ENCODE results near the gene ZNF521. TPM values are rescaled to one million over a fixed set of nuclear protein-coding genes. Genes with fewer than 3 reads are reported as not detected.

The ZNF521 gene
- polyA plus RNA-seq, 1 donor = 9.3 TPM

DNA sequence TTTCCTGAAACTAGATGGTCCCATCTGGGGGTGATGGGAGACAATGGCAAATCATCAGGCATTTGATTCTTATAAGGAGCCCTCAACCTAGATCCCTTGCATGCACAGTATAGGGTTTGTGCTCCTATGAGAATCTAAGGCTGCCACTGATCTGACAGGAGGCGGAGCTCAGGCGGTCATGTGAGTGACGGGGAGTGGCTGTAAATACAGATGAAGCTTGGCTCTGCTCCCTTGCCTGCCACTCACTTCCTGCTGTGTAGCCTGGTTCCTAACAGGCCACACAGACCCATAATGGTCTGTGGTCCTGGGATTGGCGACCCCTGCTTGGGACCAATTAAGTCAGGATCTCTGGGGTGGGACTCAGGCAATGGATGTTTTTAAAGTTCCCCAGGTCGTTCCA is 293.4 kb downstream of the ZNF521 start:
- Histone ChIP-seq H3K4me3 (ENCODE audit: low read length) (no peak overlapping the region), H3K36me3 (ENCODE audit: control insufficient read depth, insufficient read depth, low read length) (no peaks in the 10 kb centered on the region), H3K27me3 (ENCODE audit: control insufficient read depth, insufficient read depth, low read length) (no peaks in the 10 kb centered on the region), H3K4me1 (ENCODE audit: control insufficient read depth, insufficient read depth, low read length) (no peaks in the 10 kb centered on the region), H3K9me3 (ENCODE audit: control insufficient read depth, low read depth, low read length) (no peaks in the 10 kb centered on the region), H3K27ac (ENCODE audit: low read length) (peak overlapping the region; percentile 15)
- WGBS (ENCODE audit: insufficient coverage, low lambda C conversion rate) = no CpG with 5 or more reads among the region's 5 CpGs
- DNase-seq = peak in 1 of 2 donors; percentile 68

DNA sequence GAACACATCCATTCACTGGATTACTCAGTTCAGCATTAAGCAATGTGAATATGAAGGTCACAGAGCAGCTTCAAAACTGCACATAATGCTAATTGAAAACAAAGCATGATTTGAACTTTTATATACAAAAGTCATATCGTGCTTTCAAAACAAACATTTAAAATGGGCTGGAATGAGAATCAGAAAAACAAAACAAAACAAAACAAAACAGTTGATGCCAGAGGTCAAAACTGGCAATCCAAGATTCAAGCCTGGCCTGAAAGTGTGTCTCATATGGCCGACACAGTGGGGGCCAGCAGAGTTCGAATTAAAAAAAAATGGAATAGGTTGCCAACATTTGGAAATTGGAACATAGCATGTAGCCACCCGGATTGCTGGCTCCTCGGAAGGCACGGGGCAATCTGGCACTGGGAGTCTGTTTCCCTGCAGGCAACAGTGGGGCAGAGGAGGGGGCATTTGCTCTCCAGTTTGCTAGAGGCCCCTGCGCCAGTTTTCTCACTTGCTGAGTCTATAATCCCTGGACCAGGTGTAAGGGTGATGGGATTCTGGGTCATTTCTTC is 294.4 kb downstream of the ZNF521 start:
- H3K4me3 ChIP-seq (ENCODE audit: low read length) = no peak overlapping the region
- H3K9me3 ChIP-seq (ENCODE audit: control insufficient read depth, low read depth, low read length) = no peaks in the 10 kb centered on the region
- no peak for DNase-seq
- no peaks in the 10 kb centered on the region for H3K4me1 ChIP-seq (ENCODE audit: control insufficient read depth, insufficient read depth, low read length)
- no peaks in the 10 kb centered on the region for H3K36me3 ChIP-seq (ENCODE audit: control insufficient read depth, insufficient read depth, low read length)
- no peaks in the 10 kb centered on the region for H3K27me3 ChIP-seq (ENCODE audit: control insufficient read depth, insufficient read depth, low read length)
- no peak overlapping the region for H3K27ac ChIP-seq (ENCODE audit: low read length)
- 74% methylated on average over 2 of the region's 7 CpGs for WGBS (ENCODE audit: insufficient coverage, low lambda C conversion rate)

- Histone ChIP-seq H3K27ac (ENCODE audit: low read length) (no peak overlapping the region), H3K36me3 (ENCODE audit: control insufficient read depth, insufficient read depth, low read length) (no peaks in the 10 kb centered on the region)
- WGBS (ENCODE audit: insufficient coverage, low lambda C conversion rate) = no CpG with 5 or more reads among the region's 8 CpGs
Observed at GRCh38 chr18:25056429-25056828, 295.5 kb downstream of the ZNF521 start.

GRCh38 chr18:25055076-25055475 is 296.9 kb downstream of the ZNF521 start:
- DNase-seq = no peak
- Histone ChIP-seq H3K9me3 (ENCODE audit: control insufficient read depth, low read depth, low read length) (no peaks in the 10 kb centered on the region), H3K4me3 (ENCODE audit: low read length) (no peak overlapping the region), H3K27ac (ENCODE audit: low read length) (no peak overlapping the region), H3K4me1 (ENCODE audit: control insufficient read depth, insufficient read depth, low read length) (no peaks in the 10 kb centered on the region), H3K27me3 (ENCODE audit: control insufficient read depth, insufficient read depth, low read length) (no peaks in the 10 kb centered on the region), H3K36me3 (ENCODE audit: control insufficient read depth, insufficient read depth, low read length) (no peaks in the 10 kb centered on the region)
- 98% methylated on average over 4 of the region's 4 CpGs for WGBS (ENCODE audit: insufficient coverage, low lambda C conversion rate)

More at GRCh38 chr18:25056429-25056828, 295.5 kb downstream of the ZNF521 start:
- no peaks in the 10 kb centered on the region for H3K27me3 ChIP-seq (ENCODE audit: control insufficient read depth, insufficient read depth, low read length)
- no peak for DNase-seq
- no peak overlapping the region for H3K4me3 ChIP-seq (ENCODE audit: low read length)
- no peaks in the 10 kb centered on the region for H3K4me1 ChIP-seq (ENCODE audit: control insufficient read depth, insufficient read depth, low read length)
- H3K9me3 ChIP-seq (ENCODE audit: control insufficient read depth, low read depth, low read length) = no peaks in the 10 kb centered on the region

GRCh38 chr18:25053466-25053865 is 298.5 kb downstream of the ZNF521 start:
- Histone ChIP-seq H3K4me1 (ENCODE audit: control insufficient read depth, insufficient read depth, low read length) (no peaks in the 10 kb centered on the region), H3K9me3 (ENCODE audit: control insufficient read depth, low read depth, low read length) (no peaks in the 10 kb centered on the region), H3K27me3 (ENCODE audit: control insufficient read depth, insufficient read depth, low read length) (no peaks in the 10 kb centered on the region), H3K4me3 (ENCODE audit: low read length) (no peak overlapping the region), H3K36me3 (ENCODE audit: control insufficient read depth, insufficient read depth, low read length) (no peaks in the 10 kb centered on the region), H3K27ac (ENCODE audit: low read length) (no peak overlapping the region)
- DNase-seq = no peak
- 60% methylated on average over 1 of the region's 6 CpGs for WGBS (ENCODE audit: insufficient coverage, low lambda C conversion rate)

DNA sequence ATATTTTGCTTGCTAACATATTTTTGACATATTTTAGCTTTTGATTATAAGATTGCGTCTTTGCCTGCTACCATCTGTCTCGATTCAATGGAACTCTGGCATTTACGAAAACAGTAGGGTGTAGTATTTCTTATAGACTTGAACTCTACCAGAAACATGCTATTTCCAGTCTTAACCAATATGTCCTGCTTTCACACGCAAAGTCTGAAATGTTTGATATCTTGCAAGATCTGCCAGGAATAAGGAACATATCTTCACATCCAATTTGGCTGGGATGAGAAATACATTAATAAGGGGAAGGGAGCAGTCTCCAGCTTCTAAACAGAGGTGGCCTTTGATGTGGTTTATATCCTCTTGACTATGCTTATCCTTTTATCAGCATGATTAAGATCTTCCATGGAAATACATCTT is 299.4 kb downstream of the ZNF521 start:
- Histone ChIP-seq H3K36me3 (ENCODE audit: control insufficient read depth, insufficient read depth, low read length) (no peaks in the 10 kb centered on the region), H3K9me3 (ENCODE audit: control insufficient read depth, low read depth, low read length) (no peaks in the 10 kb centered on the region), H3K27ac (ENCODE audit: low read length) (no peak overlapping the region), H3K27me3 (ENCODE audit: control insufficient read depth, insufficient read depth, low read length) (no peaks in the 10 kb centered on the region), H3K4me3 (ENCODE audit: low read length) (no peak overlapping the region), H3K4me1 (ENCODE audit: control insufficient read depth, insufficient read depth, low read length) (no peaks in the 10 kb centered on the region)
- 100% methylated on average over 1 of the region's 4 CpGs for WGBS (ENCODE audit: insufficient coverage, low lambda C conversion rate)
- DNase-seq = no peak

DNA sequence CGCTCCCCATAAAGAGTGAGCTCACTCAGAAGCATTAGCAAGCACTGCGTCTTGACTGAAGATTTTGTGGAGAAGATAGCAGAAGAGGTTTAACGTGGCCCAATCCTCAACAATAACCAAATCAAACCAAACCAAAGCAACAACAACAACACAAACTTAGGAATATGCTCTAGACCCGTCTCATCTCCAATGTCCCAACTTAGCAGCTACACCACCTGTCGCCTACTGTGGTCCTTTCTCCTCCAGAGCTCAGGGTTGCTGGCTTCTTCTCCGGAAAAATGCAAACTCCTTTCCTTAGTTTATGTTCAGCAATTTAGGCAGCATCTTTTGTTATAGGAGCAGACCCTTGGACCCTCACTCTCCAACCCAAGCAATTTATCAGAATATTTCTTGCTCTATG is 301.4 kb downstream of the ZNF521 start:
- Histone ChIP-seq H3K36me3 (ENCODE audit: control insufficient read depth, insufficient read depth, low read length) (no peaks in the 10 kb centered on the region), H3K27me3 (ENCODE audit: control insufficient read depth, insufficient read depth, low read length) (no peaks in the 10 kb centered on the region), H3K27ac (ENCODE audit: low read length) (no peak overlapping the region), H3K4me1 (ENCODE audit: control insufficient read depth, insufficient read depth, low read length) (no peaks in the 10 kb centered on the region), H3K4me3 (ENCODE audit: low read length) (no peak overlapping the region), H3K9me3 (ENCODE audit: control insufficient read depth, low read depth, low read length) (no peaks in the 10 kb centered on the region)
- 92% methylated on average over 2 of the region's 6 CpGs for WGBS (ENCODE audit: insufficient coverage, low lambda C conversion rate)
- no peak for DNase-seq

DNA sequence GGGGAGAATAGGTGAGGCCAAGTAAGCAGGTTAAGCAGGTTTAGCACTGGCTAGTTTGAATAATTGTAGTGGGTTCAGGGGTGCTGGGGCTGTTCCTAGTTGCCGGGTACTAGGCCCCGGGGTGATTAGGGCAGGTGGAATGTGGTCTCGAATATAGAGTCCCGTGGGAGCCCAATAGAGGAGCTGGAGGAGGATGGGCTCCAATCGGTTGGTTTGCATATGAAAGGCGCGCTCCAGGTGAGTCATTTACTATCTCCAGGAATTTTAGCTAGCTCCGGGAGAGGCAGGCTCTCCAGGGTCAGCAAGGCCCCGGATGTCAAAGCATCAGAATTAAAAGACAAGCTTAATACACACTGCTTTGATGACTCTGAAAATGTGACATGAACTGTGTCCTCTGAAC is 304.0 kb downstream of the ZNF521 start:
- no CpG with 5 or more reads among the region's 9 CpGs for WGBS (ENCODE audit: insufficient coverage, low lambda C conversion rate)
- DNase-seq = no peak

DNA sequence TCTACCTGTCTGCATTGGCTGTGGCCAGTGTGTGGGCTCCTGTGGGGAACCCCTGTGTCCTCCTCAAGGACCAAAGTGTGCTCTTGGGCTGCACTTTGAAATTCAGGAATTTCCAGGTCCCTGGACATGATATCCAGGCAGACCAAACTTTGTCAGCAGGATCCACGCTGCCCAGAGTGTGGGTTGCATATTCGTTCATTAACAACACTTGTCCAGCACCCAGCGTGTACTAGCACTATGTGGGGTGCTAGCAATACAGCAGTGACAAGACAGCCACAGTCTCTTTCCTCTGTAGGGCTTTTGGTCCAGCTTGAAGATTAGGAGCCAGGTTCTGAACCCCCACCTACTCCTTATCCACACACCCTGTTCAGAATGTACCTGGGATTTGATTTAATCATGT is 304.5 kb downstream of the ZNF521 start:
- H3K4me3 ChIP-seq (ENCODE audit: low read length) = no peak overlapping the region
- H3K27me3 ChIP-seq (ENCODE audit: control insufficient read depth, insufficient read depth, low read length) = no peaks in the 10 kb centered on the region
- WGBS (ENCODE audit: insufficient coverage, low lambda C conversion rate) = 100% methylated on average over 1 of the region's 3 CpGs

More for the DNA sequence above, 304.0 kb downstream of the ZNF521 start:
- Histone ChIP-seq H3K9me3 (ENCODE audit: control insufficient read depth, low read depth, low read length) (no peaks in the 10 kb centered on the region), H3K36me3 (ENCODE audit: control insufficient read depth, insufficient read depth, low read length) (no peaks in the 10 kb centered on the region), H3K27me3 (ENCODE audit: control insufficient read depth, insufficient read depth, low read length) (no peaks in the 10 kb centered on the region), H3K27ac (ENCODE audit: low read length) (no peak overlapping the region), H3K4me3 (ENCODE audit: low read length) (no peak overlapping the region), H3K4me1 (ENCODE audit: control insufficient read depth, insufficient read depth, low read length) (peaks cover 11% of the 10 kb centered on the region)

GRCh38 chr18:25044694-25045093 is 307.3 kb downstream of the ZNF521 start:
- no peak overlapping the region for H3K4me3 ChIP-seq (ENCODE audit: low read length)
- H3K27me3 ChIP-seq (ENCODE audit: control insufficient read depth, insufficient read depth, low read length) = no peaks in the 10 kb centered on the region
- no peaks in the 10 kb centered on the region for H3K9me3 ChIP-seq (ENCODE audit: control insufficient read depth, low read depth, low read length)
- WGBS (ENCODE audit: insufficient coverage, low lambda C conversion rate) = 43% methylated on average over 1 of the region's 2 CpGs
- H3K27ac ChIP-seq (ENCODE audit: low read length) = no peak overlapping the region
- no peak for DNase-seq
- peaks cover 34% of the 10 kb centered on the region for H3K4me1 ChIP-seq (ENCODE audit: control insufficient read depth, insufficient read depth, low read length)
- H3K36me3 ChIP-seq (ENCODE audit: control insufficient read depth, insufficient read depth, low read length) = no peaks in the 10 kb centered on the region

More for the DNA sequence above, 304.5 kb downstream of the ZNF521 start:
- DNase-seq = no peak
- Histone ChIP-seq H3K4me1 (ENCODE audit: control insufficient read depth, insufficient read depth, low read length) (peaks cover 15% of the 10 kb centered on the region), H3K36me3 (ENCODE audit: control insufficient read depth, insufficient read depth, low read length) (no peaks in the 10 kb centered on the region), H3K27ac (ENCODE audit: low read length) (no peak overlapping the region), H3K9me3 (ENCODE audit: control insufficient read depth, low read depth, low read length) (no peaks in the 10 kb centered on the region)

GRCh38 chr18:25043104-25043503 is 308.9 kb downstream of the ZNF521 start:
- H3K27ac ChIP-seq (ENCODE audit: low read length) = peak overlapping the region; percentile 88

More at GRCh38 chr18:25043104-25043503, 308.9 kb downstream of the ZNF521 start:
- WGBS (ENCODE audit: insufficient coverage, low lambda C conversion rate) = 60% methylated on average over 1 of the region's 4 CpGs
- no peaks in the 10 kb centered on the region for H3K36me3 ChIP-seq (ENCODE audit: control insufficient read depth, insufficient read depth, low read length)
- H3K9me3 ChIP-seq (ENCODE audit: control insufficient read depth, low read depth, low read length) = no peaks in the 10 kb centered on the region
- DNase-seq = peak in 1 of 2 donors; percentile 14
- no peaks in the 10 kb centered on the region for H3K27me3 ChIP-seq (ENCODE audit: control insufficient read depth, insufficient read depth, low read length)
- H3K4me3 ChIP-seq (ENCODE audit: low read length) = no peak overlapping the region
- H3K4me1 ChIP-seq (ENCODE audit: control insufficient read depth, insufficient read depth, low read length) = peaks cover 40% of the 10 kb centered on the region
